Uterus (tissue), 4 donors: ENCODE data around the gene ADM5. TPM values are rescaled to one million over a fixed set of nuclear protein-coding genes. Genes with fewer than 3 reads are reported as not detected.

Source experiments
- DNase-seq, 2 donors: peaks; one replicate each; pipeline ENCODE4 v3.0.0-alpha.2; 2019 to 2020
- H3K27ac ChIP-seq, 2 donors: fragments of 200-600 bp; sonication (generic); 1 replicate in 1 of 2; 2 replicates in 1 of 2; pipeline ENCODE4 v1.5.1; 2016 to 2018
- H3K27me3 ChIP-seq, 2 donors: fragments of 200-600 bp; sonication (generic); one replicate each; pipeline ENCODE4 v1.5.1; 2018 to 2019; ENCODE audit warnings: control low read depth in 1 of 2
- H3K36me3 ChIP-seq, 2 donors: fragments of 200-600 bp; sonication (generic); one replicate each; pipeline ENCODE4 v1.5.1; 2019; ENCODE audit warnings: control low read depth in 1 of 2
- H3K4me1 ChIP-seq, 2 donors: fragments of 200-600 bp; sonication (generic); one replicate each; pipeline ENCODE4 v1.5.1; 2018 to 2019; ENCODE audit warnings: control low read depth in 1 of 2
- H3K4me3 ChIP-seq, 2 donors: fragments of 200-600 bp; sonication (generic); 1 replicate in 1 of 2; 2 replicates in 1 of 2; pipeline ENCODE4 v1.5.1; 2018 to 2019; ENCODE audit warnings: mild to moderate bottlenecking in 1 of 2
- H3K9me3 ChIP-seq, 2 donors: fragments of 200-600 bp; sonication (generic); one replicate each; pipeline ENCODE4 v1.5.1; 2019; ENCODE audit warnings: control low read depth in 1 of 2
- POLR2A ChIP-seq, 2 donors: fragments of 450-650 bp; IDR thresholded peaks; one replicate each; pipeline ENCODE4 v1.6.1; 2016; ENCODE audit warnings: antibody characterized with exemption in 2 of 2, mild to moderate bottlenecking in 1 of 2, moderate library complexity in 1 of 2
- intact Hi-C: fragments of 100-400 bp; cut with DNase I; formaldehyde crosslinking; loops from one replicate; pipeline ENCODE4 v1.15.1; 2023; ENCODE audit warnings: low total_unique reads
- total RNA-seq, 4 donors: library from RNA; depleted of rRNA in 3 of 4; stranded (reverse); fragments of >200 nt in 3 of 4; gene quantifications; one replicate each; pipeline versions ENCODE4 v1.1.0 to v1.2.4, GENCODE V29; 2014 to 2023
- TF ChIP-seq, protein P1 (sequence below), 4 experiments: fragments of 200-600 bp in 2 of 4; fragments of 450-650 bp in 2 of 4; sonication (generic) in 2 of 4; IDR thresholded peaks; one replicate each; pipeline ENCODE4 v1.5.1; 2016 to 2019; ENCODE audit warnings: antibody characterized with exemption in 4 of 4, mild to moderate bottlenecking in 2 of 4, moderate library complexity in 1 of 4
- donor health status: DM: yes; HTN: yes; CAD: no.

The ADM5 gene
- total RNA-seq, 4 donors from 2014 or later, result 1.3 to 6.0 (median 1.5) TPM; not detected in 1

DNA sequence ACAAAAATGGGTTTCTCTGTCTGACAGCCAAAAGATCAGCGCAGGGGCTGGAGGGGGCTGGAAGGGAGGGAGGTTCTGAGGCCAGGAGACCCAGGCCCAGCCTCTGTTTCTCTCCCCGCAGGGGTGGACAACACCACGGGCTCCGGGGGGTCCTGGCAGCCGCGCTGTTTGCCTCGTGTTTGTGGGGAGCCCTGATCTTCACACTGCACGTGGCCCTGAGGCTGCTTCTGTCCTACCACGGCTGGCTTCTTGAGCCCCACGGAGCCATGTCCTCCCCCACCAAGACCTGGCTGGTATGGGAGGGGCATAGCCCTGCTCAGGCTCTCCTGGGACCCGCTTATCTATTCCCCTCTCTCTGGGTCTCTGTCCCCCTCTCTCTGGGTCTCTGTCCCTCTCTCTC, 11.2 kb downstream of the ADM5 start:
- Histone ChIP-seq H3K4me3 (no peak overlapping the region), H3K27me3 (no peaks in the 10 kb centered on the region), H3K4me1 (no peaks in the 10 kb centered on the region), H3K27ac (no peak overlapping the region), H3K9me3 (no peaks in the 10 kb centered on the region), H3K36me3 (no peaks in the 10 kb centered on the region)
- no peak for DNase-seq
- intact Hi-C loops, result no loop called here
- TF ChIP-seq POLR2A (IDR thresholded peaks at IDR 0.05), result no peak
- TF ChIP-seq, protein P1, sequence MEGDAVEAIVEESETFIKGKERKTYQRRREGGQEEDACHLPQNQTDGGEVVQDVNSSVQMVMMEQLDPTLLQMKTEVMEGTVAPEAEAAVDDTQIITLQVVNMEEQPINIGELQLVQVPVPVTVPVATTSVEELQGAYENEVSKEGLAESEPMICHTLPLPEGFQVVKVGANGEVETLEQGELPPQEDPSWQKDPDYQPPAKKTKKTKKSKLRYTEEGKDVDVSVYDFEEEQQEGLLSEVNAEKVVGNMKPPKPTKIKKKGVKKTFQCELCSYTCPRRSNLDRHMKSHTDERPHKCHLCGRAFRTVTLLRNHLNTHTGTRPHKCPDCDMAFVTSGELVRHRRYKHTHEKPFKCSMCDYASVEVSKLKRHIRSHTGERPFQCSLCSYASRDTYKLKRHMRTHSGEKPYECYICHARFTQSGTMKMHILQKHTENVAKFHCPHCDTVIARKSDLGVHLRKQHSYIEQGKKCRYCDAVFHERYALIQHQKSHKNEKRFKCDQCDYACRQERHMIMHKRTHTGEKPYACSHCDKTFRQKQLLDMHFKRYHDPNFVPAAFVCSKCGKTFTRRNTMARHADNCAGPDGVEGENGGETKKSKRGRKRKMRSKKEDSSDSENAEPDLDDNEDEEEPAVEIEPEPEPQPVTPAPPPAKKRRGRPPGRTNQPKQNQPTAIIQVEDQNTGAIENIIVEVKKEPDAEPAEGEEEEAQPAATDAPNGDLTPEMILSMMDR (IDR thresholded peaks at IDR 0.05), result no peak

DNA sequence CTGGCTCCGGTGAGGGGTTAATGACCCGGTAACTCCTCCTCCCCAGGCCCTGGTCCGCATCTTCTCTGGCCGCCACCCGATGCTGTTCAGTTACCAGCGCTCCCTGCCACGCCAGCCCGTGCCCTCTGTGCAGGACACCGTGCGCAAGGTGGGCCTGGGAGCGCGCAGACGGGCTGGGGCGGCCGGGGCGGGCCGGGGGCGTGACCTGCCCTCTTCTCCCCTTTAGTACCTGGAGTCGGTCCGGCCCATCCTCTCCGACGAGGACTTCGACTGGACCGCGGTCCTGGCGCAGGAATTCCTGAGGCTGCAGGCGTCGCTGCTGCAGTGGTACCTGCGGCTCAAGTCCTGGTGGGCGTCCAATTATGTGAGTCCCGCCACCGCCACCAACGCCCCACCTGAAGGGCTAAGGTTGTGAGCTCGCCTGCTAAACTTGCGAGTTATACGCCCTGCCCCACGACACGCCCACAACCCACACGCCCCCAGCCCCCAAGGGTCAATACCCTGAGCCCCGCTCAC, 11.9 kb downstream of the ADM5 start:
- Histone ChIP-seq H3K27ac (no peak overlapping the region), H3K4me3 (no peak overlapping the region), H3K36me3 (no peaks in the 10 kb centered on the region), H3K9me3 (no peaks in the 10 kb centered on the region), H3K4me1 (no peaks in the 10 kb centered on the region), H3K27me3 (no peaks in the 10 kb centered on the region)
- intact Hi-C loops, result no loop called here
- TF ChIP-seq POLR2A (IDR thresholded peaks at IDR 0.05), result no peak
- TF ChIP-seq, protein P1 (IDR thresholded peaks at IDR 0.05), result no peak
- DNase-seq, result no peak

DNA sequence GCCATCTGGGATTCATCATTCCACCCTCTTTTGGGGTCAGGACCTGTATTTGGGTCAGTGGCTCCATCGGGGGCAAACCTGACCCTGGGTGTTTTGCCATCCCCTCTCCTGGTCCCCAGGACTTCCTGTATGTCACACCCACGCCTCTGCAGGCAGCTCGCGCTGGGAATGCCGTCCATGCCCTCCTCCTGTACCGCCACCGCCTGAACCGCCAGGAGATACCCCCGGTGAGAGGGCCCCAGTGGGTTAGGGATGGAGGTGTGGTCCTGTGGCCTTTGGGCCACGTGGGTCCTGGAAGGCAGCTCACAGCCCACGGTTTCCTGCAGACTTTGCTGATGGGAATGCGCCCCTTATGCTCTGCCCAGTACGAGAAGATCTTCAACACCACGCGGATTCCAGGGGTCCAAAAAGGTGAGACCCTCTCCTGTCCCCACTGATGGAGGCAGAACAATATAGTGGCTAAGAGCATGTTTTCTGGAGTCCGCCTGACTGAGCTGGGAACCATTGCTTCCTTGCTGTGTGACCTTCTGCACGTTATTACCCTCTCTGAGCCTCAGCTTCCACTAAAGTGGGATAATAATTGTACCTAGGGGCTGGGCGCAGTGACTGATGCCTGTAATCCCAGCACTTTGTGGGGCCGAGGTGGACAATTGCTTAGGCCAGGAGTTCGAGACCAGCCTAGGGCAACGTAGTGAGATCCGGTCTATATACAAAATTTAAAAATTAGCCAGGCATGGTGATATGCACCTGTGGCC, 15.7 kb downstream of the ADM5 start:
- Histone ChIP-seq H3K27ac (no peak overlapping the region), H3K4me1 (no peaks in the 10 kb centered on the region), H3K36me3 (no peaks in the 10 kb centered on the region), H3K4me3 (no peak overlapping the region), H3K27me3 (no peaks in the 10 kb centered on the region), H3K9me3 (no peaks in the 10 kb centered on the region)
- no peak for DNase-seq
- intact Hi-C loops, result no loop called here
- no peak for TF ChIP-seq POLR2A (IDR thresholded peaks at IDR 0.05)
- TF ChIP-seq, protein P1 (IDR thresholded peaks at IDR 0.05), result no peak

DNA sequence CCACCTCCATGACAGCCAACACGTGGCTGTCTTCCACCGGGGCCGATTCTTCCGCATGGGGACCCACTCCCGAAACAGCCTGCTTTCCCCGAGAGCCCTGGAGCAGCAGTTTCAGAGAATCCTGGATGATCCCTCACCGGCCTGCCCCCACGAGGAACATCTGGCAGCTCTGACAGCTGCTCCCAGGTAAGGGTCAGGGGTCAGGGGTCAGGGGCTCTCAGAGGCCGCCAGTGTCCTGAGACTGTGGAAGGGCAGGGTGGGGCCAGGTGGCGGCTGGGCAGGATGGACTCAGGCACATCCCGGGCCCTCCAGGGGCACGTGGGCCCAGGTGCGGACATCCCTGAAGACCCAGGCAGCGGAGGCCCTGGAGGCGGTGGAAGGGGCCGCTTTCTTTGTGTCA, 16.5 kb downstream of the ADM5 start:
- DNase-seq, result no peak
- Histone ChIP-seq H3K36me3 (no peaks in the 10 kb centered on the region), H3K4me3 (no peak overlapping the region), H3K4me1 (no peaks in the 10 kb centered on the region), H3K9me3 (no peaks in the 10 kb centered on the region), H3K27me3 (no peaks in the 10 kb centered on the region), H3K27ac (no peak overlapping the region)
- TF ChIP-seq POLR2A (IDR thresholded peaks at IDR 0.05), result no peak
- TF ChIP-seq, protein P1 (IDR thresholded peaks at IDR 0.05), result no peak
- intact Hi-C loops, result no loop called here

DNA sequence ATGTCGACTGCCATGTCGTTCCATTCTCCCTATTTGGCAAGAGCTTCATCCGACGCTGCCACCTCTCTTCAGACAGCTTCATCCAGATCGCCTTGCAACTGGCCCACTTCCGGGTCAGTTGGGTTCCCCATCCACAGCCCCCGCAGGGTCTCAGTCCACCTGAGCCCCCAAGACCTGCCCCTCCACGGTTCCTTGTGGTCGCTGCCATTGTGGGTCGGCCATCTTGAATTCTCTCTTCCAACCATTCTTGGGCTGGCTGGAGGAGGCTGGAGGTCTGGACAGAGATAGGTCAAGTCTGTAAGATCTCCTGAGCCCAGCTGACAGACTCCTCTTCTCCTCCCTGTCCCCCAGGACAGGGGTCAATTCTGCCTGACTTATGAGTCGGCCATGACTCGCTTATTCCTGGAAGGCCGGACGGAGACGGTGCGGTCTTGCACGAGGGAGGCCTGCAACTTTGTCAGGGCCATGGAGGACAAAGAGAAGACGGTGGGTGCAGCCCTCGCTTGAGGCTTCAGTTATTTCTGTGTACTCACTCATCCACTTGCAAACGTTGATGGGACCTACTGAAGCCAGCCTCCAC, 21.1 kb downstream of the ADM5 start:
- Histone ChIP-seq H3K4me3 (no peak overlapping the region), H3K27me3 (no peaks in the 10 kb centered on the region), H3K9me3 (no peaks in the 10 kb centered on the region), H3K4me1 (no peaks in the 10 kb centered on the region), H3K36me3 (no peaks in the 10 kb centered on the region), H3K27ac (no peak overlapping the region)
- DNase-seq, result no peak
- TF ChIP-seq, protein P1 (IDR thresholded peaks at IDR 0.05), result no peak
- TF ChIP-seq POLR2A (IDR thresholded peaks at IDR 0.05), result no peak
- intact Hi-C loops, result no loop called here
